H1 (cell line): ENCODE measurements around the gene NSFL1C. TPM values are rescaled to one million over a fixed set of nuclear protein-coding genes. Genes with fewer than 3 reads are reported as not detected.

Source experiments
- CTCF ChIP-seq, 3 experiments: IDR thresholded peaks; 1 replicate in 2 of 3; 2 replicates in 1 of 3; pipeline versions ENCODE4 v1.5.1 to v1.6.1; 2011; ENCODE audit warnings: low read length in 3 of 3, mild to moderate bottlenecking in 3 of 3, inconsistent platforms in 2 of 3, low read depth in 1 of 3, moderate library complexity in 1 of 3; ENCODE audit not compliant: insufficient read depth in 1 of 3; ENCODE audit errors: control extremely low read depth in 1 of 3
- JUND ChIP-seq: IDR thresholded peaks from 2 replicates; pipeline ENCODE4 v1.6.1; 2011; ENCODE audit warnings: mild to moderate bottlenecking, improper control_type of control experiment, low read length
- POLR2AphosphoS5 ChIP-seq: IDR thresholded peaks from 2 replicates; pipeline ENCODE4 v1.6.1; 2011; ENCODE audit warnings: low read depth, low read length
- TBP ChIP-seq: IDR thresholded peaks from 2 replicates; pipeline ENCODE4 v1.6.1; 2011; ENCODE audit warnings: low read depth, low read length, improper control_type of control experiment
- polyA plus RNA-seq, 7 experiments: library from polyadenylated mRNA; depleted of rRNA in 3 of 7; stranded (reverse) in 5 of 7; unstranded in 2 of 7; fragments of >200 nt in 5 of 7; fragments of 200-250 nt in 2 of 7; gene quantifications; 1 replicate in 5 of 7; 2 replicates in 1 of 7; 4 replicates in 1 of 7; pipeline versions ENCODE4 v1.2.1 to v1.2.3, GENCODE V29; 2011 to 2013; ENCODE audit warnings: missing spikeins in 2 of 7, mixed read lengths in 2 of 7
- total RNA-seq: library from RNA; stranded (reverse); fragmentation: NEBNext Ultra II Directional; extraction: Animal tissue kit (Norgen Biotek cat#: 25700); gene quantifications from 2 replicates; pipeline ENCODE4 v1.2.1, GENCODE V29; 2021

Gene NSFL1C
- total and polyA plus RNA-seq, 2 of the 8 experiments (the other 6 are each of a cell fraction or from before 2014, with no cell fraction given): 21.6 to 98.0 TPM

GRCh38 chr20:1396264-1396663 lies 70.4 kb downstream of the NSFL1C start (continued):
- TF ChIP-seq CTCF (IDR thresholded peaks at IDR 0.05; ENCODE audit: control extremely low read depth in 1 of 3, insufficient read depth in 1 of 3, low read depth in 1 of 3, low read length in 3 of 3) (no peak), JUND (no peak), TBP (no peak), POLR2AphosphoS5 (no peak)
- TF ChIP-seq, all 59 proteins: peak for 0
